H1 (cell line): ENCODE results near the gene SPATA6L. TPM values are rescaled to one million over a fixed set of nuclear protein-coding genes. Genes with fewer than 3 reads are reported as not detected.

Experiments used
- CTCF ChIA-PET: fragments of 300-600 bp; sonication (Branson Sonifier 250); formaldehyde crosslinking; loops from one replicate; lab custom pipeline; 2021; ENCODE audit not compliant: partially characterized antibody; lab: Charles Lee
- POLR2A ChIA-PET: fragments of 300-600 bp; sonication (Branson Sonifier 250); formaldehyde crosslinking; loops from one replicate; lab custom pipeline; 2021; ENCODE audit warnings: inconsistent platforms; ENCODE audit not compliant: partially characterized antibody; lab: Charles Lee
- DNase-seq, 2 experiments: peaks; one replicate each; pipeline versions ENCODE4 v3.0.0 to v3.0.0-alpha.2; 2010 to 2022; ENCODE audit warnings: low spot score in 2 of 2, low read depth in 1 of 2, mixed read lengths in 1 of 2
- FAIRE-seq: peaks from 2 replicates; lab custom pipeline; 2011; peaks lifted over from hg19 to GRCh38; lab: Jason Lieb, UNC
- H2AFZ ChIP-seq: 2 replicates; pipeline ENCODE4 v1.8.1; 2012; ENCODE audit warnings: low read length, inconsistent platforms
- H2AK5ac ChIP-seq: 2 replicates; pipeline ENCODE4 v1.6.1; 2013; ENCODE audit warnings: low read depth, low read length
- H2BK120ac ChIP-seq: replicated peaks from 2 replicates; pipeline ENCODE3; 2013; ENCODE audit warnings: low read depth, low read length, inconsistent platforms
- H2BK12ac ChIP-seq: 2 replicates; pipeline ENCODE4 v1.6.1; 2013; ENCODE audit warnings: low read depth, low read length
- H2BK15ac ChIP-seq: 2 replicates; pipeline ENCODE4 v1.6.1; 2013; ENCODE audit warnings: low read length
- H2BK20ac ChIP-seq: 2 replicates; pipeline ENCODE4 v1.6.1; 2013; ENCODE audit warnings: low read length
- H2BK5ac ChIP-seq: 2 replicates; pipeline ENCODE4 v1.6.1; 2013; ENCODE audit warnings: low read depth, low read length
- H3K14ac ChIP-seq: 2 replicates; pipeline ENCODE4 v1.6.1; 2013; ENCODE audit warnings: inconsistent platforms; ENCODE audit not compliant: insufficient read length
- H3K18ac ChIP-seq: 2 replicates; pipeline ENCODE4 v1.6.1; 2013; ENCODE audit warnings: low read length; ENCODE audit errors: extremely low read depth
- H3K23ac ChIP-seq: 2 replicates; pipeline ENCODE4 v1.6.1; 2013; ENCODE audit warnings: inconsistent platforms; ENCODE audit not compliant: insufficient read length
- H3K23me2 ChIP-seq: 2 replicates; pipeline ENCODE4 v1.6.1; 2013; ENCODE audit warnings: low read depth, low read length
- H3K27ac ChIP-seq: 2 replicates; pipeline ENCODE4 v1.6.1; 2011; ENCODE audit warnings: low read depth, low read length, inconsistent platforms
- H3K27me3 ChIP-seq, 4 experiments: replicated peaks in 1 of 4; 1 replicate in 1 of 4; 2 replicates in 3 of 4; pipeline versions ENCODE4 v1.6.1 to v1.8.1; 2011 to 2013; ENCODE audit warnings: low read length in 3 of 4, mild to moderate bottlenecking in 3 of 4, inconsistent platforms in 2 of 4, mixed read lengths in 2 of 4, moderate library complexity in 1 of 4; ENCODE audit not compliant: control insufficient read depth in 3 of 4, insufficient read depth in 3 of 4; ENCODE audit errors: extremely low read depth in 1 of 4
- H3K36me3 ChIP-seq, 4 experiments: 2 replicates each; pipeline versions ENCODE4 v1.6.1 to v1.8.1; 2011 to 2013; ENCODE audit warnings: mild to moderate bottlenecking in 4 of 4, low read length in 3 of 4, moderate library complexity in 2 of 4, control low read depth in 1 of 4, inconsistent platforms in 1 of 4; ENCODE audit not compliant: insufficient read depth in 4 of 4, control insufficient read depth in 2 of 4
- H3K4ac ChIP-seq: replicated peaks from 2 replicates; pipeline ENCODE3; 2013; ENCODE audit warnings: low read length, low read depth, mixed read lengths, inconsistent platforms; ENCODE audit not compliant: insufficient read length
- H3K4me1 ChIP-seq, 4 experiments: replicated peaks in 1 of 4; 1 replicate in 1 of 4; 2 replicates in 3 of 4; pipeline versions ENCODE4 v1.6.1 to v1.8.1; 2011 to 2013; ENCODE audit warnings: low read length in 3 of 4, inconsistent platforms in 2 of 4, mixed read lengths in 1 of 4; ENCODE audit not compliant: insufficient read depth in 4 of 4, control insufficient read depth in 3 of 4
- H3K4me2 ChIP-seq, 2 experiments: 2 replicates each; pipeline versions ENCODE4 v1.6.1 to v1.8.1; 2011 to 2013; ENCODE audit warnings: low read depth in 2 of 2, low read length in 2 of 2, control low read depth in 1 of 2, inconsistent platforms in 1 of 2, mild to moderate bottlenecking in 1 of 2; ENCODE audit not compliant: insufficient read depth in 1 of 2
- H3K4me3 ChIP-seq, 4 experiments: fragments of 200-600, 300-600 bp in 1 of 4; sonication (generic), shearing (Covaris generic), sonication (Bioruptor Twin) in 1 of 4; 2 replicates each; pipeline versions ENCODE4 v1.5.1 to v1.8.1; 2011 to 2016; ENCODE audit warnings: low read length in 4 of 4, low read depth in 3 of 4, control low read depth in 2 of 4, inconsistent platforms in 2 of 4, mild to moderate bottlenecking in 2 of 4, mixed read lengths in 1 of 4, moderate library complexity in 1 of 4; ENCODE audit not compliant: insufficient read depth in 2 of 4; ENCODE audit errors: extremely low read depth in 1 of 4
- H3K56ac ChIP-seq: replicated peaks from 2 replicates; pipeline ENCODE3; 2013; ENCODE audit warnings: low read depth, mild to moderate bottlenecking, mixed read lengths, low read length, inconsistent platforms; ENCODE audit not compliant: insufficient read length
- H3K79me1 ChIP-seq: 2 replicates; pipeline ENCODE4 v1.6.1; 2013; ENCODE audit warnings: low read depth, low read length, control low read depth
- H3K79me2 ChIP-seq, 2 experiments: 2 replicates each; pipeline versions ENCODE4 v1.6.1 to v1.8.1; 2012 to 2013; ENCODE audit warnings: low read length in 2 of 2, mild to moderate bottlenecking in 2 of 2, inconsistent platforms in 1 of 2; ENCODE audit not compliant: insufficient read depth in 2 of 2, control insufficient read depth in 1 of 2
- H3K9ac ChIP-seq, 4 experiments: replicated peaks in 1 of 4; 1 replicate in 1 of 4; 2 replicates in 3 of 4; pipeline versions ENCODE4 v1.6.1 to v1.8.1; 2011 to 2013; ENCODE audit warnings: low read depth in 3 of 4, low read length in 3 of 4, control low read depth in 2 of 4, mild to moderate bottlenecking in 2 of 4, moderate library complexity in 2 of 4, inconsistent platforms in 1 of 4; ENCODE audit errors: extremely low read depth in 1 of 4
- H3K9me3 ChIP-seq, 2 experiments: 2 replicates each; pipeline versions ENCODE4 v1.6.1 to v1.8.1; 2012 to 2013; ENCODE audit warnings: mild to moderate bottlenecking in 2 of 2, moderate library complexity in 2 of 2, control low read depth in 1 of 2, inconsistent platforms in 1 of 2, low read depth in 1 of 2, low read length in 1 of 2, mixed read lengths in 1 of 2; ENCODE audit not compliant: insufficient read depth in 2 of 2
- H4K20me1 ChIP-seq, 2 experiments: replicated peaks in 1 of 2; 2 replicates each; pipeline versions ENCODE3 to v1.8.1; 2011 to 2013; ENCODE audit warnings: inconsistent platforms in 2 of 2, low read length in 2 of 2, mild to moderate bottlenecking in 1 of 2; ENCODE audit not compliant: insufficient read depth in 2 of 2, control insufficient read depth in 1 of 2
- H4K5ac ChIP-seq: 2 replicates; pipeline ENCODE4 v1.6.1; 2013; ENCODE audit warnings: low read length, low read depth, mixed read lengths, inconsistent platforms; ENCODE audit not compliant: insufficient read length
- H4K8ac ChIP-seq: 2 replicates; pipeline ENCODE4 v1.8.0; 2013; ENCODE audit warnings: mild to moderate bottlenecking, moderate library complexity, low read length, inconsistent platforms; ENCODE audit not compliant: insufficient read depth; ENCODE audit errors: extremely low read depth
- H4K91ac ChIP-seq: replicated peaks from 2 replicates; pipeline ENCODE3; 2013; ENCODE audit warnings: low read length, mixed read lengths, inconsistent platforms; ENCODE audit not compliant: insufficient read length
- FOSL1 ChIP-seq: IDR thresholded peaks from 2 replicates; pipeline ENCODE4 v1.6.1; 2011; ENCODE audit warnings: mild to moderate bottlenecking, low read depth, low read length, moderate library complexity; ENCODE audit not compliant: insufficient read depth
- WGBS, 2 experiments: shearing (Covaris generic) in 1 of 2; methylation state at CpG; one replicate each; pipeline versions ENCODE4 v1.1.6 to v1.1.7; 2013 to 2015; ENCODE audit warnings: low lambda C conversion rate in 2 of 2, mixed read lengths in 2 of 2, inconsistent platforms in 1 of 2, low coverage in 1 of 2, missing lambda C conversion rate in 1 of 2; ENCODE audit not compliant: insufficient replicate concordance in 2 of 2, insufficient coverage in 1 of 2, insufficient read length in 1 of 2; ENCODE audit errors: extremely low coverage in 1 of 2, missing lambda C conversion rate in 1 of 2; 5-methylcytosine and 5-hydroxymethylcytosine counted together
- polyA plus RNA-seq, 7 experiments: library from polyadenylated mRNA; depleted of rRNA in 3 of 7; stranded (reverse) in 5 of 7; unstranded in 2 of 7; fragments of >200 nt in 5 of 7; fragments of 200-250 nt in 2 of 7; gene quantifications; 1 replicate in 5 of 7; 2 replicates in 1 of 7; 4 replicates in 1 of 7; pipeline versions ENCODE4 v1.2.1 to v1.2.3, GENCODE V29; 2011 to 2013; ENCODE audit warnings: missing spikeins in 2 of 7, mixed read lengths in 2 of 7
- total RNA-seq: library from RNA; stranded (reverse); fragmentation: NEBNext Ultra II Directional; extraction: Animal tissue kit (Norgen Biotek cat#: 25700); gene quantifications from 2 replicates; pipeline ENCODE4 v1.2.1, GENCODE V29; 2021

Gene SPATA6L
- total and polyA plus RNA-seq, 2 of the 8 experiments (the other 6 are each of a cell fraction or from before 2014, with no cell fraction given), result 0.57 to 1.1 TPM

- no peak overlapping the region for H3K18ac ChIP-seq
- H2AFZ ChIP-seq, result no peak overlapping the region
- H2BK15ac ChIP-seq, result no peak overlapping the region
- H4K20me1 ChIP-seq, result no peaks in the 10 kb centered on the region
- 89% methylated on average over 12 of the region's 12 CpGs; no CpG with 5 or more reads in 1 of the 2 experiments for WGBS, 2 experiments
- H3K27me3 ChIP-seq, result no peaks in the 10 kb centered on the region
- H2AK5ac ChIP-seq, result no peak overlapping the region
- H3K4me2 ChIP-seq, result no peak overlapping the region
- H3K4me1 ChIP-seq, result no peaks in the 10 kb centered on the region
- no peak overlapping the region for H3K9ac ChIP-seq
- no peak overlapping the region for H3K4ac ChIP-seq
- H3K56ac ChIP-seq, result no peak overlapping the region
- H3K23ac ChIP-seq, result no peak overlapping the region
- no peak overlapping the region for H2BK20ac ChIP-seq
- CTCF ChIA-PET, result interaction anchor here (0.5 to 2.0 kb wide), 7 partner anchors 8 to 1089 kb away, joined by 3 to 10 read pairs (median 3); no protein-coding TSS in a partner anchor
- FAIRE-seq (no peak), DNase-seq (no peak)
- H2BK12ac ChIP-seq, result no peak overlapping the region
- H2BK120ac ChIP-seq, result no peak overlapping the region
- H4K8ac ChIP-seq, result no peak overlapping the region
- H4K91ac ChIP-seq, result no peak overlapping the region
- H3K23me2 ChIP-seq, result no peaks in the 10 kb centered on the region; the same call in 1 of the 2 replicates
- H2BK5ac ChIP-seq, result no peak overlapping the region
- no peaks in the 10 kb centered on the region for H3K36me3 ChIP-seq
- no peak overlapping the region for H3K4me3 ChIP-seq
- H3K79me2 ChIP-seq, result no peaks in the 10 kb centered on the region
- no peak overlapping the region for H3K27ac ChIP-seq
- no peaks in the 10 kb centered on the region for H3K79me1 ChIP-seq
- H4K5ac ChIP-seq, result no peak overlapping the region
- H3K14ac ChIP-seq, result no peak overlapping the region
- no peaks in the 10 kb centered on the region for H3K9me3 ChIP-seq
- POLR2A ChIA-PET, result interaction anchor here (1.5 kb wide), 1 partner anchor 9 kb away, joined by 3 read pairs; no protein-coding TSS in a partner anchor
- TF ChIP-seq FOSL1, result no peak
Observed at GRCh38 chr9:4583001-4583400, 83.3 kb downstream of the SPATA6L start.
